HG02884 (cell line): ENCODE results near the gene GPR37L1.
"Not testable (repeated sequence)": the region's sequence is repeated elsewhere in the genome, so short reads cannot be mapped to it uniquely, and the experiment has no call there.

Source experiments
- ATAC-seq: cut with Tn5 transposase; IDR thresholded peaks from one replicate; pipeline ENCODE4 v1.9.1; 2021; ENCODE audit warnings: mild to moderate bottlenecking, moderate library complexity; ENCODE audit not compliant: unreplicated experiment

GPR37L1 gene

DNA sequence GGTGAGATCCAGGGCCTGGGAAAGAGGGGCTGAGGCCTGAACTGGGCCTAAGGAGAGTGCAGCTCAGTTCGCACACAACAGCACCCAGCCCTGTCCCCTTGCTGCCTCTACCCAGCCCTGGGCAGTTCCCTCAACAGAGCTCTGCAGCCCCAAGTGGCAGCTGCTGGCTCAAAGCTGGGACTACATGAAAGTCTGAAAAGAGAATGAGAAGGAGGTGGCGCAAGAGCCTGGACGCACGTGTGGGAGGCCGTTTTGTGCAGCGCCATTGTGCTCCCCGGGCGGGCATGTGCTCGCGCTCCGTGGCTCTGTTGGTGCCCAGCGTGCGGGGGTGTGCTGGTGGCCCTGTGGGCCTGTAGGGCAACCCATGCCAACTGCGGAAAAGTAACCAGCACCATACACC lies 10.3 kb downstream of the GPR37L1 start:
- ATAC-seq, result no peak

DNA sequence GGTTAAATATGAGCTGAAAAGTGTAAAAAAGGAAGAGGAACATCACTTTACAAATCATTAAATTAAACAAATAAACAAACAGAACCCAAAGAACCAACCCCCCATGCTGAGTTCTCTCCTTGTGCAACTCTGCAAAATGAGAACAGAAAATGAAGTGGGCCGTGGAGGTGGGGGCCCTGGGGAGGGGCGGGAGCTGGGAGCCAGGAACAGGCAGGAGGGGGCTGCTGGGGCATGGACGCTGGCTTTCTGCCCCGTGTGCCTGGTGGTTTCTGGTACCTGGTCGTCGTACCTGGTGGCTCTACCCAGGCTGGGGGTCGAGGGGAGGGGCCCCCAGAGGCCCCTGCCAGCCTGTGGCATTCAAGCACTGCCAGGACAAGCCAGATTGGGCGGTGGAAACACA lies 10.8 kb downstream of the GPR37L1 start:
- no peak for ATAC-seq

GRCh38 chr1:202133989-202134388 lies 11.3 kb downstream of the GPR37L1 start:
- no peak for ATAC-seq

DNA sequence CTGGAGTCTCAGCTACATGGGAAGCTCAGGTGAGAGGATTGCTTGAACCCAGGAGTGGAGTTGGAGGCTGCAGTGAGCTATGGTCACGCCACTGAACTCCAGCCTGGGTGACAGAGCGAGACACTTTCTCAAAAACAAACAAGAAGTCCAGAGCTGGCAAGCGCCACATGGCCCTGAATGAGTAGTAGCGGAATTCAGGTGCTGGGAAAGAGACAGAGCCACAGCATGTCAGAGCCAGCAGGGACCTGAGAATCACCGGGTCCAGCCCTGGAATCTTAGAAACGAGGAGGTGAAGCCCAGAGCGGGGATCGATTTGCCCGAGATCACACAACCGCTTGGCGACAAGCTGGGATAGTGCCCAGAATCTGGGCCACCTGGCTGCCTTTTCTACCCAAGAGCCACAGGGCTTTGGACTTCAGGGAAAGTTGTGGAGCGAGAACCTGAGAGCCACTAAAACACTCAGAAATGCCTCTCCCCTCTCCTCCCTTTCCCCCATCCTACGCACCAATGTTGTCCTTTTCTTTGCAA lies 12.0 kb downstream of the GPR37L1 start:
- no peak for ATAC-seq

GRCh38 chr1:202135221-202135721 lies 12.6 kb downstream of the GPR37L1 start:
- ATAC-seq, result no peak

DNA sequence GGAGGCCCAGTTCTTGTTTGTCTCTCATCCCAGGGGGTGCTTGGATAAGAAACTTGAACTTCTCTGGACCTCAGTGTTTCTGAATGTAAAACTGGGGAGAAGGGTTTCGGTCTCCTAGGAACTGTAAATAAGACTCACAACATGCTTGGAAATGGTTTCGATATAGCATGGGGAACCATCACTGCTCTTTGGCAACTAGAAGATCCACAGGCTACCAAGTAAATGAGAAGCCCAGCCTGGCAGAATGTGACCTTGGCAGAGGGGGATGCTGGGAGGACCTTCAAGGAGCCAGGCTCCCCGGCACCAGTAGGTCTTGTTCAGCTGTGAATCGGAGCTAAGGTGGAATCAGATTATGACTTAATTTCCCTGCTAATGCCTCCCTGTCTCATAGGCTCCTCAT lies 18.1 kb downstream of the GPR37L1 start:
- ATAC-seq, result no peak

GRCh38 chr1:202141468-202141867 lies 18.8 kb downstream of the GPR37L1 start:
- ATAC-seq, result not testable (repeated sequence)

- no peak for ATAC-seq
These were observed 20.5 kb downstream of the GPR37L1 start for GRCh38 chr1:202143011-202143767.

- peak; percentile 38 for ATAC-seq
These were observed 21.2 kb downstream of the GPR37L1 start for GRCh38 chr1:202143768-202144401.

GRCh38 chr1:202144402-202145067 lies 21.8 kb downstream of the GPR37L1 start, which contains the start of gene ARL8A:
TSS of gene ARL8A (minus strand) at chr1:202144737. CDS start at chr1:202144572, 165 bp downstream.
- peak; percentile 50 for ATAC-seq

DNA sequence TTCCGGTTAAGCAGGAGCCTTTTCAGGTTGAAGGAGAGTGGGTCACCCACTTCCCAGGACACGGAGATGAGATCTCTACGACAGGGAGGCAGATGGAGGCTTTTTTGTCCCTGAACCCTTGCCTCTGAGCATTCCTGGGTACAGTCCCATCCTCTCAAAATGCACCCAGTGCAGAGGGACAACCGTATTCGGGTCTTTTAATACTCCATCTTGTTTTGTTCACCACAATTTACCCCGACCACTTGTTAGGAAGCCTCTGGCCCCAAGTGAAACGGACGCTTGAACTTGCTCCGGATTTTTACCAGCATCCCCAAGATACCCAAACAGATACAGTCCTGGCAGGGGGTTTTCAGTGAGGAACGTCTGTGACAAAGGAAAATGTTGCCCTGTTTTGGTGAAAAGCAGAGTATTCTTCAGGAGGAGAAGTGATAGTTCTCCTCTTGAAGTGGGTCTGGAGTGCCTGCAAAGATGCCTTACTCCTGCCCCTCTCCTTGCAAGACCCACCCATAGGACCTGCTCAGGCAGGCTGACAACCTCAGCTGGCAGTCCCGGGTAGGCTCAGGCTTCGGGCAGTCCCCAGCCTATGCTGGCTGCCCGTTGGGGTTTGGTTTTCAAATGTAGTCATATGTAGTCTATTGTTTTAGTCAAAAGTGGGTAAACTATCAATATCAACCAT lies 22.5 kb downstream of the GPR37L1 start:
- no peak for ATAC-seq

GRCh38 chr1:202145744-202146140 lies 23.0 kb downstream of the GPR37L1 start:
- ATAC-seq, result not testable (repeated sequence)

DNA sequence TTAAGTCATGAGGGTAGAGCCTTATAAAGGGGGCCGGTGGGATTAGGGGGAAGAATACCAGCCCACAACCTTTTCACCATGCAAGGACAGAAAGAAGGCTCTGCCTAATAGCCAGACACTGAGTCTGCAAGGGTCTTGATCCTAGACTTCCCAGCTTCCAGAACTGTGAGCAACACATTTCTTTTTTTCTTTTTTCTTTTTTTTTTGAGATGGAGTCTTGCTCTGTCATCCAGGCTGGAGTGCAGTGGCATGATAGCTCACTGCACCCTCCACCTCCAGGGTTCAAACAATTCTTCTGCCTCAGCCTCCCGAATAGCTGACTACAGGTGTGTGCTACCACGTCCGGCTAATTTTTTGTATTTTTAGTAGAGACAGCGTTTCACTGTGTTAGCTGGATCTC lies 23.6 kb downstream of the GPR37L1 start:
- no peak for ATAC-seq

DNA sequence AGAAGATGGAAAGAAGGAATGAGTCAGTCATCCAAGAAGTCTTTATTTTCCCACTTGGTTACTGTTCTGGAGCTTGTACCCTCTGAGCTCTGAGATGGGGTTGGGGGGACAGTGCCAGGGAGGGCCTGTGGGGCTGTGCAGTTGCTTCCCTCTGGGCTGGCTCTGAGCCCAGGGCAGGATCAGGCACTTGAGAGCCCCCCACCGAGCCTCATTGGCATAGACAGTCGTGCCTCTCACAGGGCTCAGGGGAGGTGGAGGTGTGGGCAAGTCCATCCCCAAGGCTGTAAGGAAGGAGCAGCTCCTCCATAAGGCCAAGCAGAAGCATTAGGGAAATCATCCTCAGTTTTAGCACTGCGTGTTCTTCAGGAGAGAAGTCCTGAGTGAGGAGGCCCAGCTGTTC lies 24.3 kb downstream of the GPR37L1 start:
- ATAC-seq, result no peak

GRCh38 chr1:202148391-202148790 lies 25.7 kb downstream of the GPR37L1 start:
- ATAC-seq, result no peak

DNA sequence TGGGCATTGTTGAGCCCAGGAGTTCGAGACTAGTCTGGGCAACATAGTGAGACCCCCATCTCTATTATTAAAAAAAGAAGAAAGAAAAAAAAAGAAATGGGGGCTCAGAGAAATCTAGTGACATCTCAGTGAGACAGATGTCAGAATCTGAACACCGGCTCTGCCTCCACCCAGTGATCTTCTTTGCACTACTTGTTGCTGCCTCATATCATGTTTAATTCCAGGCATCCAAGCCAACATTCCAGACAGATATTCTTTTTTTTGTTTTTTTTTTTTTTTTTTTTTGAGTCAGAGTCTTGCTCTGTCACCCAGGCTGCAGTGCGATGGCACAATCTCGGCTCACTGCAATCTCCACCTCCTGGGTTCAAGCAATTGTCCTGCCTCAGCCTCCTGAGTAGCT lies 26.8 kb downstream of the GPR37L1 start:
- ATAC-seq, result no peak

DNA sequence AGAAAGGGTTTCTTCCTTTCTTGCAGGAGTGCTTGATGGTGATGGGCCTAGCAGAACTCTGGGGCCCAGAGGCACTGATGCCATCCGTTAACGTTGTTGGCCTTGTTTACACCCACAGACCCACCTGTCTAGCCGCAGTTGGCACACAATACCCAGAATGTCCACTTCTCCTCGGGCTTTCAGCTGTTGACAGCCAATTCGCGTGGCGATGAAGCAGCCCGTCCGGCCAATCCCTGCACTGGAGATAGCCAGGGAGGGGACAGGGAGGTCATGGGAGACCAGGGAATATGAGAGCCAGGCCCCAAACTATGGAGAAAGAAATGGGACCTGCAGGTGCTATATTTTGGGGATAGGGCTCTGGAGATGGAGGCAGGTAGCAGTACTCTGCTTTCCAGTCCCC lies 27.5 kb downstream of the GPR37L1 start:
- no peak for ATAC-seq

DNA sequence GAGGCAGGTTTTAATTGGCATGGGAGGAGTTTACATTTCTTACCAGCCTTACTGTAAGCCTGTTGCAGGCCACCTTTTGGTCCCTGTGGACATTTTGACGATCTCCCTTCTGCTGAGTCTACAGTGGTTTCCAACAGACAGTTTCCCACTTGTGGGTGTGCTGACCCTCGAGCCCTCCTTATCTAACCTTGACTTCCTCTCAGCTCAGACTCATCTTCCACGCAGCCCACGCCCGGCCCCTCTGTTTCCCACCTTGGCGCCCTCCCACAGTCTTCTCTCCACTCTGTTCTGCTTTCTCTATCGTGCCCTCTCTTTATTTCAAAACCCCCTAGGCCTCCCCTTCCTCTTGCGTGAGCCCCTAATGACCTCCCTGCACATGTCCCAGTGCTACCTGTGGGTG lies 27.9 kb downstream of the GPR37L1 start:
- ATAC-seq, result no peak

GRCh38 chr1:202151045-202151444 lies 28.3 kb downstream of the GPR37L1 start:
- ATAC-seq, result no peak

- no peak for ATAC-seq
These were observed 29.7 kb downstream of the GPR37L1 start for GRCh38 chr1:202152399-202152798.

DNA sequence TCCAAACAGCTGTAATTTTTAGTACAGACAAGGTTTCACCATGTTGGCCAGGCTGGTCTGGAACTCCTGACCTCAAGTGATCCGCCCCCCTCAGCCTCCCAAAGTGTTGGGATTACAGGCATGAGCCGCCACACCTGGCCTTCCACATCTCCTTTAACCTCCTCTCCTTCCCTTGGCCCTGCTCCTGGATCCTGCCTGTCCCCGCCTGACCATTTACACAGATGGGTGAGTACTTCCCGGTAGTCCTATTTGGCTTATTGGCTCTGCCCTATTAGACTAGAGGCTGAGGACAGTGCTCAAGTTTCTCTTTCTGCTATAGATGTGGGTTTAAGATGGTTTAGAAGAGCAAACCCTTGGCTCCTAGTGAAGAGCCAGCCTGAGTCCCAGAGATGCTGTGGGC lies 30.6 kb downstream of the GPR37L1 start:
- no peak for ATAC-seq
